ENCODE data around the gene FILIP1. TPM values are rescaled to one million over a fixed set of nuclear protein-coding genes. Genes with fewer than 3 reads are reported as not detected.
"Not testable (repeated sequence)": the region's sequence is repeated elsewhere in the genome, so short reads cannot be mapped to it uniquely, and the experiment has no call there.

The FILIP1 gene
- total RNA-seq, 1 donor from 2014 or later: 13.3 TPM

DNA sequence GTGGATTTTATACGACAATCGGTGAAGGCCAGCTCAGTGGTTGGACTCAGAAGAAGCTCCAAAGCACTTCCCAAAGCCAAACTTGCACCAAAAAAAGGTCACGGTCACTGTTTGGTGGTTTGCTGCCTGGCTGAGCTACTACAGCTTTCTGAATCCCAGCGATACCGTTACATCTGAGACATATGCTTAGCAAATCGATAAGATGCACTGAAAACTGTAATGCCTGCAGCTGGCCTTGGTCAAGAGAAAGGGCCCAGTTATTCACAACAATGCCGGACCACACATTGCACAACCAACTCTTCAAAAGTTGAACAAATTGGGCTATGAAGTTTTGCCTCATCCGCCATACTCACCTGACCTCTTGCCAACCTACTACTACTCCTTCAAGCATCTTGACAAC is 70.2 kb downstream of the FILIP1 start:
- DNase-seq (ENCODE audit: low read depth in 2 of 2): no peak

DNA sequence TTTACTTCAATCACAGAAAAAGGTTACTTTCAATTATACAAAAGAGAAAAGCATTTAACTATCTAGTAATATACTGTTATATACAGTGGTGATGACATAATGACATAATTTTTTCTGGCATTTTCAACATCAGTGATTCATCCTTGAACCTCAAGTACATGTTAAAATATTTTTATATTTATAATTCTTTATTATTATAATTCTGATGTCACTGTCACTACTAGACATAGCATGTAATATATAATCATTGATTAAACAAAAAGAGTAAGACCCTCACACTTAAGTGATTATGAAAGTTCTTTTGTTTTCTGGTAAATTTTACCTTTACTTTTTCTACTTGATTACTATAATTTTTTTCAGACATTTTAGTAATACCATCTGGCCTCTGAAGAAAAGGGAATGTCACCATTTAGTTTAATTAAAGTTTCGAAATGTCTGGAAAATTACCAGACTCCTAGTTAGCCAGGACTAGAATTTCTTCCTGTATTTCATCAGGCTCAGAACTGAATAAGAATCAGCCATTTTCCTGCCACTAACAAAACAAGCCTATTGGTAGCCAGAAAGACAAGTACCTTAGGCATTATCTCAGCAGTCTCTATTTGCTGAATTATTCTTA is 71.5 kb downstream of the FILIP1 start:
- DNase-seq (ENCODE audit: low read depth in 2 of 2): no peak

DNA sequence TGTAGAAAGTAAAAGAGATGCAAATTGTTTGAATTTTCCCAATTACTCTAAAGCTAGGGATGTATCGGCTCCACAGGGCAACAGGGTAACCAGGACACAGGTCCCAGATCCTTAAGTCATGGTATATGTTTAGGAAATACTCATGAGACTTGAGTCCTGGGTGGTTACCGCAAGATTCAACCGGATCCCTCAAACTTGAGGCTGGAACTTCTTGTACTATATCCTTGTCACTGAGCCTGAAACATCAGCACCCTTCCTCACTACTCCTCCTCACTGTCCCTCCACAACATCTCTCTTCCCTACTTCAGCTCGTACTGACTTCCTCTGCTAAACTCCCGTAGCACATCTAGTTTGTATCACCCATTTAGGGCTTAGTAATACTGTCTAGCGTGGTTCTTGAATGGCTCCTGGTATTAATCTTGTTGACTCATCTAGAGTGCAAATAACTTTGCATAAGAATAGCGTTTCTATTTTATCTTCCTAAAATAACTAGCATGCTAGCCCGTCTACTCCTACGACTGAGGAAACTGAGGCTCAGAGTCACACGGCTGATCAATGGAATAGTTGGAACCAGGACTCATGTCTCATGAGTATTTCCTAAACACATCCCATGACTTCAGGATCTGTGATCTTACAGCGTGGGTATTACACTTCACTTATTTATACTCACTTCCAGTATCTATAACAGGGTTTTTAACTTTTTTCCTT is 72.1 kb downstream of the FILIP1 start:
- DNase-seq (ENCODE audit: low read depth in 2 of 2): no peak

DNA sequence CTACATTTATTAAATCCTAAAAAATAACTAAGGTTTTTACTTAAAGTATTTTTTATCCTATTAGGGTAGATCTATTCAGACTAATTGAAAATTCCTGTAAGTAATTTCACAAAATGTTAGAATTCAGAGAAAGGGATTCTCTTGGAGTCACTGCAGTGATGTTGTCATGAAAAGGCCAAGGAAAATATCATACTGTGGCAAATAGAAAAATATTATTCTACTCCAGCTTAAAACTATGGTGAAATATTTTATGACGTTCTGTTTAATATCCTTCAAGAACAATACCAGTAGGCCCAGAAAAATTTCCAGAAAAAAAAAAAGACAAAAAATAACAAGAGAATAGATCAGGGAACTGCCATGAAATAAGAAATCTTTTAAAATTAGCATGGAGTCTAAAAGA is 73.6 kb downstream of the FILIP1 start:
- no peak for DNase-seq (ENCODE audit: low read depth in 2 of 2)

GRCh38 chr6:75419416-75419815 is 74.2 kb downstream of the FILIP1 start:
- no peak for DNase-seq (ENCODE audit: low read depth in 2 of 2)

DNA sequence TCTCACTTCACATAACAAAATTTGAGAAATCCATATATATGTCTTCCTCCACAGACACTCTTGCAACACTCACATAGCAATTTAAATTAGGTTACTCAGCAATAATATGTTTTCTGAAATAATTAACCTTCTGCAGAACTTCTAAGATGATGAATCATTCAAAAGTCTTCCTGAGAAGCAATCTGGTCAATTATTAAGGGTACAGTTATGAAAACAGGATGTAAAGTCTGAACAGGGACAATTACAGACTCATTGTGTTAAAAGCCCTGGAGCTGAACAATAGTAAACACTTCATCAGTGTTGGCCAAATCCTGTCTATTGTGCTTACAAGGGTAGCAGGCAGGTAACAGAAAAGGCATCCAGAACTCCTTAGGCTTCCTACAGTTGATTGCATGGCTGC is 75.4 kb downstream of the FILIP1 start:
- DNase-seq (ENCODE audit: low read depth in 2 of 2): peak in 1 of 2 donors; percentile 87

DNA sequence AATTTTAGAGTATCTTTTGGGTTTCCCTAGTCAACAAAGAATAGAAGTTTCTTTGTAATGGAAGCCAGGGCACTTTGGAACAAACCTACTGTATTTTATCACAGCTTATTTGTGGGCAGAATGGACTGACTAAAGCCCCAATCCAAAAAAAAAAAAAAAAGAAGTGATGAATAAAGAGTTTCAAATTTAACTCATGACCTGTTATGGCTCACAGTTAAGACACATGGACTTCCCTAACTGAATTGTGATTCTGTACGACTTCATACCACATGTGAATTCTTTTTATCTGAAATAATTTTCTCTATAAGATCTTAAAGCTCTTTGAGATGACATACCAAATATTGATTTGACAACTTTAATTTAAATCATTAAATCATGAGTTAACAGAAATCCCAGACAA is 77.2 kb downstream of the FILIP1 start:
- DNase-seq (ENCODE audit: low read depth in 2 of 2): no peak

GRCh38 chr6:75415804-75416203 is 77.8 kb downstream of the FILIP1 start:
- DNase-seq (ENCODE audit: low read depth in 2 of 2): no peak

DNA sequence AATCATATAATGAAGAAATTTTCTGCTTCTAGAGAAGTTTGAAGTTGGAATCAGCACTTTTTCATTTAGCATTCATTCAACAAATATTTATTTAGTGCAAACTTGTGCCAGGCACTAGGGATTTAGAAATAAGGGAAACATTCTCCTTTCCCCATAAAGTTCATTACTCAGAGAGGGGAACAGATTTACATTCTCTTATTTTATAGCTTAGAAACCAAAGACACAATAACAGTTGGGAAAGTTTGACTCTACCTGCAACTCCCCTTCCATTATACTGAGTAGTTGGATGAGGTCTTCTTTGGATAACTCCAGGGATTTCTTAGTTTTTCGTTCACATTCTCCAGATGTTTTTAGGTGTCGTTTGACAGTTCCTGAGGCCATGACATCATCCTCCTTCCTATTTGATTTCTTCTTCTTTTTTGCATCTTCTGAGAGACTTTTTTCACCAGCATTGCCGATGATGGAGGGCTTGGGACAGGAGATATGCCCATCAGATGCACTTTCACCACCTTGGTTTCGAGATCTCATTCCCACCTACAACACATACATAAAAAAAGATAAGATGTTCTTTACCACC is 79.1 kb downstream of the FILIP1 start:
- DNase-seq (ENCODE audit: low read depth in 2 of 2): no peak

DNA sequence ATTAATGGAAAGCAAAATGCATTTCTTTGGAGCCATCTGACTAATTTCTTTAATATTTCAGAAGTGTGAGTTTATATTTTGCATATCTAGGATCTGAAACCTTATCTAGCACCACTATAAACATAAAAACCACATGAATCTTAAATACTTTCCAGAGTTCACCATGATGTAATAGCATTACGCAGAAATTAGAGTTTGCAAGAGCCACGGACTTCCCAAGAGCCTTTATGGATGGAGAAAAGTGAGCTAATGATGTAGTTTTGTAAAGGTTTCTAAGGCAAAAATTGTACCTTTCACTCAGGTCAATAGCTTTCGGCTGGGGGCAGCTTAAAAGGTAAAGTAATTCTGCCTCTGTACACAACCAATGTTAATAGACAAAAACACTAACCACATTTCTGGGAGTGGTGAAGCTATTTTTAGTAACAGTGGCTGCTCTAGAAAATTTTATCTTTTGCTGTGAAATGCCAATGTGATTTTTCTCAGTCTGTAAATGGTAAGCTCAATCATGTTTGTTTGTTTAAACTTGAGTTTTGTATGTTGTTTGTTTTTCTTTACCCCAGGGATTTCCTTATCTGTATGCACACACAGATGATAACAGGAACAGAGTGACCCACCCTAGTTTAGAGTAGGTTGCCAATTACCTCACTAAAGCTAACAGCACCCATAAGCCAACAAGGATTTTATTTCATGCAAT is 80.5 kb downstream of the FILIP1 start:
- DNase-seq (ENCODE audit: low read depth in 2 of 2): no peak

DNA sequence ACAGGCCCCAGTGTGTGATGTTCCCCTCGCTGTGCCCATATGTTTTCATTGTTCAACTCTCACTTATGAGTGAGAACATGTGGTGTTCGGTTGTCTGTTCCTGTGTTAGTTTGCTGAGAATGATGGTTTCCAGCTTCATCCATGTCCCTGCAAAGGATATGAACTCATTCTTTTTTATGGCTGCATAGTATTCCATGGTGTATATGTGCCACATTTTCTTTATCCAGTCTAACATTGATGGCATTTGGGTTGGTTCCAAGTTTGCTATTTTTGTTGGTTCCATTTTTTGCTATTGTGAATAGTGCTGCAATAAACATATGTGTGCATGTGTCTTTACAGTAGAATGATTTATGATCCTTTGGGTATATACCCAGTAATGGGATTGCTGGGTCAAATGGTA is 83.0 kb downstream of the FILIP1 start:
- not testable (repeated sequence) for DNase-seq (ENCODE audit: low read depth in 2 of 2)

DNA sequence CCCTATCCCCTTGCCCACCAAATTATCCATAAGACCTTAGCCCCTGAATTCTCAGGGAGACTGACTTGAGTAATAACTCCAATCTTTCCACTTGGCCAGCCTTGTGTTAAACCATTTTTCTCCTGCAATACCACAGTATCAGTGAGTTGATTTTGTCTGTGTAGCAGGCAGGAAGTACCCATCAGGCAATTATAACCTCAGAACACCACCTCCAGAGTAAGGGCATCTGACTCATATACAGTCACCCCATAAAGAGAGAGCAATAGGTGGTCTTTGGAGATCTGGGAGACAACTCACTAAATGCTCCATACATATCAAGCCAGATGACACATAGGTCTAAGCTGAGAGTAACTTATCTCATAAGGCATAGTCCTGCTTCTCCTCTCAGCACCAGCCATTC is 83.7 kb downstream of the FILIP1 start:
- DNase-seq (ENCODE audit: low read depth in 2 of 2): no peak

DNA sequence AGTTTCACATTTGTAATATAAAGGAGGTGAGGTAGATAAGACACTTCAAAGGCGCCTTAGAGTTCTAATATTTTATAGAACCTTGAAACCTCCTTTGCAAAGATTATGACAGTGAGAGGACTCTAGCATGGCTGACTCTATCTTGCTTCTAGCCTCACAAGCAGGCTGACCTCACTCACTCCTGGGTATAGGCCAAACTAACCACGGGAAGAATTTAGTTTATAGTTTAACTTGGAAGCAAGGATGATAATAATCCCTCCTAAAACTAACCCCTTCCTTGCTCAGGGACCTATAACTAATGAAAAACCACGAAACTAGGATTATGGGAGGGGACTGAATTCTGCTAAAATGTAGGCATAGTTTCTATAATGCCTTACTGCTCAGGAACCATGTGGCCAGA is 84.3 kb downstream of the FILIP1 start:
- DNase-seq (ENCODE audit: low read depth in 2 of 2): no peak

DNA sequence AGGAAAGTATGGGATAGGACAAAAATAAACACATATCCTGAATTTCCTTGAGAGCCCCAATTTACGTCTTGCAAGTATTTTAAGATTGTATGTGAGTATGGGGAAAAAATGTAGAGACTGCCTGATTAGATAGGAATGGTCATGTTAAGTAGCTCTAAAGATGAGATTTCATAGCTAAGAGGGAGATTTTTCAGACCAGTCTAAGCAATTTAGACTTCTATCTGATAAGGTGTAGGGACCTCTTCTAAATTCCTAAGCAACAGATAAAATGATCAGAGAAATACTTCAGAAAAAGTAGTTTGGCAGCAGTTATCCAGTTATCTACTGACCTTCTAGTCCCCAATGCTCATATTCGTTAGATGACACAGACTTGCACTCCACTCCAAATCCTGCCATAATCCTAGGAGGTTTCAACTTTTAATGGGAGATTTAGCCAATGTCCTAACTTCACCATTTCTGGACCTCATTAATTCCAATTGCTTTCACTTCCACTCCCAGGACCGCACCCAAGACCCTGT is 90.0 kb downstream of the FILIP1 start:
- DNase-seq (ENCODE audit: low read depth in 2 of 2): no peak

DNA sequence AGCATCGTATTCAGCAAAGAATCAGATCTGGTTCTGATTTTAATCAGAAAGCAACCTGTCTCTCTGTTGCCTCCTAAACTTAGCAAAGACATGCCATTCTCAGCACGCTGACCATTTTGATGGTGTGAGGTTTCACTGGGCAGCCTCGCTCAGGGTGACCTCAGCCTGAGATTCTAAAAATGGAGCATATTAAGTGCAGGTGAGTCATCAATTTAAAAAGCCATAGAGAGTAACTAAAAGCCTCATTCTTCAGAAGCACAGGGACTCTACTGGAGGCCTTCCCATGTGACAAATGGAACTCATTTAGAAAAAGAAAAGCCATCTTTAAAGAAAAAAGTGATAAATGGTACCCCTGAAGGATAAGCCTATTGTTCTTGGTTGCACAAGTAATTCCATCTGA is 91.3 kb downstream of the FILIP1 start:
- peak; percentile 17 to 22 for DNase-seq (ENCODE audit: low read depth in 2 of 2)

DNA sequence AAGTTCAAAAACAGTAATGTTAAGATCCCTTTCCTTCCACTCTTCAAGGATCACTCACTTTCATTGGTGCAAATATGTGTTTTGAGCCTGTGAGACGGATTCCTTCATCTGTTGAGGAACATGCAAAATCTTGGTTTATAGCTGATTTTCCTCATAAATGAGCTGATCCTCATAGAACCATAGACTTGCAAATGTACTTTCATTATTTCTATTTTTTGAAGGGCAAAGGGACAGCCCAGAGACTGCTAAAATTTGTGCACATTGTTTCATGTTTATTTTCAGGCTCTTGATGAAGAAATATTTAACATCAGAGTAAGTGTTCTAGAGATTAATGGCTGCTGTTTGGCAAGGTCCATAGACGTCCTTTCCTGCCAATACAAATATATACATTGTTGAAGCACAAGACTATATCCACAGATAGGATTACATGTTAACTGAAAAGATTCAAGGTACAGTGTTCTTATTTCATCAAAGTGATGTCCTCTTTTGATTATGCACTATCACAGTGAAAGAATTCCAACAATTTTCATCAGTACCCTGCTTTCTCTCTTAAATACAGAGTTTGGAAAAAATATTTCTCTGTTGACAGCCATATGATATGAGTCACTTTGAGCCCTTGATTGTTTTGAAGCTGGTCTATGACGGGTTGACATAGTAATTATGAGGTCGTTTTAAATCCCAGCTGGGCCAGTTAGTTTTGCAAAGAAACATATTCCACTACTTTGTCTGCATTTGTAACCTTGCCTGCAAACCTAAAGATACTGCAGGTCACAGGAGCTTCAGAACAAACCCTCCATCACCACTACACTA is 95.7 kb downstream of the FILIP1 start:
- DNase-seq (ENCODE audit: low read depth in 2 of 2): peak; percentile 33 to 50

DNA sequence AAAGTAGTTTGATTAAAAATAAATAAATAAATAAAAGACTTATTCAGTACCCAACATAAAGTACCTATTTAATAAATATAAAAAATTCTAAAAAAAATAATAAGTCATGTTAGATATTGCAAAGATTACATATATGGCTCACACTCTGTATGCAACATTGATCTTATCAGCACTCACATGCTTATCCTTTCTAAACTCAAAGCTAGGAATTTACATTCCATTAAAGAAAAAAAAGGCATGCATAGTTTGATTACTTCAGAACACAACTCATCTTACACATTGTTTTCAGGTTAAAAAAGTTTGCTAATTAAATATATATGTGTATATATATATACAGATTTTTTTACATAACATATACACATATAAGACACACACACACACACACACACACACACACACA is 96.4 kb downstream of the FILIP1 start:
- no peak for DNase-seq (ENCODE audit: low read depth in 2 of 2)

- no peak for DNase-seq (ENCODE audit: low read depth in 2 of 2)
Measured at GRCh38 chr6:75396005-75396800, 97.4 kb downstream of the FILIP1 start.

DNA sequence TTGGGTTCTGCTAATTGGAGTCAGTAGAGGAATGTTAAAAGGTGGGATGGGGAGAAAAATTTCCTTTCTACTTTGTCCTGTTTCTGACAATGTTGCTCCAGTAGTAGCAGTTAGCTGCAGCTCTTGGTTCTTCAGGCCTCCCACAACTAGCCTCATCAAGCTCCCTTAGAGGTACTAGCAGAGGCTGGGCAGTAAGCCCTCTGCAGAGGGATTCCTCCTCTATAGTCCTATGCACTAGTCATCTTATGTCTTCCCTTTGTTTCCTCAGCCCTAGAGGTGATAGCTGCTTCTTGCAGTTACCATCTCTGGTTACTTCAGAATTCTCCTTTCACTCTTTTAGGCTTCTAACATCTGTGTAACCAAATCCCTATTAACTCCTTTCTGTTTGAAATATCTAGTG is 99.8 kb downstream of the FILIP1 start:
- no peak for DNase-seq (ENCODE audit: low read depth in 2 of 2)

GRCh38 chr6:75391276-75391675 is 102.3 kb downstream of the FILIP1 start:
- no peak for DNase-seq (ENCODE audit: low read depth in 2 of 2)
